Activated gamma-delta T cell treated with Interleukin-2 at 50 U/mL for 16 hours (primary cell): ENCODE measurements around the gene CIDEC.
"Not testable (repeated sequence)": the region's sequence is repeated elsewhere in the genome, so short reads cannot be mapped to it uniquely, and the experiment has no call there.

Source experiments
- DNase-seq: peaks from one replicate; pipeline ENCODE4 v3.0.0-alpha.2; 2020

The CIDEC gene

GRCh38 chr3:9901967-9902366 is 21.9 kb upstream of the CIDEC start:
- no peak for DNase-seq

GRCh38 chr3:9900965-9901415 is 20.9 kb upstream of the CIDEC start:
- not testable (repeated sequence) for DNase-seq

- DNase-seq, result no peak
These were observed 19.3 kb upstream of the CIDEC start for GRCh38 chr3:9899289-9899791.

- DNase-seq, result no peak
These were observed 18.6 kb upstream of the CIDEC start for GRCh38 chr3:9898467-9899241.

GRCh38 chr3:9897408-9898372 is 17.6 kb upstream of the CIDEC start:
- DNase-seq, result no peak

- not testable (repeated sequence) for DNase-seq
These were observed 16.8 kb upstream of the CIDEC start for GRCh38 chr3:9896755-9897407.

- not testable (repeated sequence) for DNase-seq
These were observed 15.7 kb upstream of the CIDEC start for GRCh38 chr3:9895715-9896114.

GRCh38 chr3:9893739-9894138 is 13.7 kb upstream of the CIDEC start:
- DNase-seq, result no peak

- no peak for DNase-seq
These were observed 11.1 kb upstream of the CIDEC start for GRCh38 chr3:9891072-9891622.

- peak; percentile 88 for DNase-seq
These were observed 10.4 kb upstream of the CIDEC start, which contains the start of gene JAGN1 for GRCh38 chr3:9890249-9891071. JAGN1 (plus strand) TSS chr3:9890610; CDS start chr3:9890723, 113 bp downstream.

- DNase-seq, result no peak
These were observed 9.4 kb upstream of the CIDEC start for GRCh38 chr3:9889405-9889804.

- no peak for DNase-seq
These were observed 8.5 kb upstream of the CIDEC start for GRCh38 chr3:9888540-9888939.

- DNase-seq, result no peak
These were observed 7.4 kb upstream of the CIDEC start for GRCh38 chr3:9887480-9887879.

- no peak for DNase-seq
These were observed 6.3 kb upstream of the CIDEC start for GRCh38 chr3:9886328-9886727.

GRCh38 chr3:9884555-9885165 is 4.6 kb upstream of the CIDEC start:
- DNase-seq, result no peak

GRCh38 chr3:9883706-9884554 is 3.9 kb upstream of the CIDEC start:
- DNase-seq, result no peak

- no peak for DNase-seq
These were observed 1.4 kb upstream of the CIDEC start for GRCh38 chr3:9881441-9881840.

- no peak for DNase-seq
These were observed 1.4 kb downstream of the CIDEC start for GRCh38 chr3:9878700-9879099.

- no peak for DNase-seq
These were observed 3.1 kb downstream of the CIDEC start for GRCh38 chr3:9876991-9877390.

GRCh38 chr3:9876255-9876654 is 3.8 kb downstream of the CIDEC start:
- not testable (repeated sequence) for DNase-seq
